Neural cell (in vitro differentiated cells): ENCODE data around the gene ZNF493.

ENCODE experiments used
- CTCF ChIP-seq: fragments of 450-650 bp; IDR thresholded peaks from 2 replicates; pipeline ENCODE4 v1.5.1; 2014; ENCODE audit warnings: antibody characterized with exemption, mild to moderate bottlenecking, moderate library complexity; ENCODE audit not compliant: poor library complexity, severe bottlenecking
- EP300 ChIP-seq: fragments of 450-650 bp; conservative IDR thresholded peaks from 2 replicates; pipeline ENCODE4 v1.6.1; 2014; ENCODE audit warnings: antibody characterized with exemption, mild to moderate bottlenecking, moderate library complexity; ENCODE audit not compliant: poor library complexity, severe bottlenecking
- EZH2 ChIP-seq: fragments of 200-600, 300-800 bp; shearing (Covaris generic), sonication (generic); IDR thresholded peaks from 2 replicates; pipeline ENCODE4 v1.6.1; 2014; ENCODE audit warnings: antibody characterized with exemption, low read length, borderline replicate concordance, mild to moderate bottlenecking; ENCODE audit not compliant: insufficient read depth, poor library complexity, severe bottlenecking
- MXI1 ChIP-seq: fragments of 450-650 bp; conservative IDR thresholded peaks from 2 replicates; pipeline ENCODE4 v1.6.1; 2014; ENCODE audit warnings: antibody characterized with exemption, mild to moderate bottlenecking; ENCODE audit not compliant: poor library complexity, severe bottlenecking

- no peak for TF ChIP-seq EP300
- TF ChIP-seq CTCF = no peak
- TF ChIP-seq MXI1 = no peak
- TF ChIP-seq EZH2 = no peak
These were observed 12.9 kb upstream of the ZNF493 start for GRCh38 chr19:21383980-21384582.
